Mononuclear cell (primary cell): ENCODE measurements around the gene TTC7B. TPM values are rescaled to one million over a fixed set of nuclear protein-coding genes. Genes with fewer than 3 reads are reported as not detected.

ENCODE experiments used
- H3K27me3 ChIP-seq: 2 replicates; pipeline ENCODE4 v1.6.0; 2011; ENCODE audit warnings: low read length, control low read depth; ENCODE audit not compliant: insufficient read depth
- H3K4me1 ChIP-seq: 2 replicates; pipeline ENCODE4 v1.5.1; 2011; ENCODE audit warnings: mild to moderate bottlenecking, low read length, control low read depth; ENCODE audit not compliant: insufficient read depth
- H3K4me3 ChIP-seq: 2 replicates; pipeline ENCODE4 v1.5.1; 2011; ENCODE audit warnings: mild to moderate bottlenecking, low read length, moderate library complexity
- H3K9me3 ChIP-seq: 2 replicates; pipeline ENCODE4 v1.5.1; 2011; ENCODE audit warnings: low read depth, mild to moderate bottlenecking, control low read depth, low read length
- total RNA-seq: library from RNA; depleted of rRNA; stranded (reverse); fragments of >200 nt; gene quantifications from one replicate; pipeline ENCODE4 v1.2.3, GENCODE V29; 2012

The TTC7B gene
- total RNA-seq, 1 donor = 8.3 TPM

DNA sequence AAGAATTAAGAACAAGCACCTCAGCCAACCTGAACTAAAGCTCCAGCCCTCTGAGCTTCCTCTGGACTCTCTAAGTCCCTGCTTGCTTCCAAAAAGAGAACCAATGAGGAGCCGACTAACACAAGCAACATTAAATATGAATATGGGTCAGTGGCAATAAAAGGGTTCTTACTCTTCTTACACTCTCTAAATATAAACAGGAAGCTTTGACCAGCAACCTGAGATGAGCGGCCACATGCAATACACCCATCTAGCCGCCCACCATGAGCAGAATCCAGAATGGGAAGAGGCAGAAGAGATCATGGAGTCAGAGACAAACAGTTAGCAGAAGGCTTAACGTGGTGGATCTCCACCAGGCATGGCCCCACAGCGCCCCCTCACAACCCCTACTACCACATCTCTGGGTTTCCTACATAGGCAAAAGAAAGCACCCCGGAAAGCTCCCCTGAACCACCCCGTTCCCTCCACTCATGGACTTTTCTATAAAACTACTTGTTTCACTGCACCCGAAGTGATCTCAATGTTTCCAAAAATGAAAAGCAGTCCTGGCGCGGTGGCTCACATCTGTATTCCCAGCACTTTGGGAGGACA, 59.4 kb downstream of the TTC7B start:
- Histone ChIP-seq H3K4me1 (peaks cover 21% of the 10 kb centered on the region), H3K27me3 (no peaks in the 10 kb centered on the region), H3K4me3 (no peak overlapping the region), H3K9me3 (no peaks in the 10 kb centered on the region)

DNA sequence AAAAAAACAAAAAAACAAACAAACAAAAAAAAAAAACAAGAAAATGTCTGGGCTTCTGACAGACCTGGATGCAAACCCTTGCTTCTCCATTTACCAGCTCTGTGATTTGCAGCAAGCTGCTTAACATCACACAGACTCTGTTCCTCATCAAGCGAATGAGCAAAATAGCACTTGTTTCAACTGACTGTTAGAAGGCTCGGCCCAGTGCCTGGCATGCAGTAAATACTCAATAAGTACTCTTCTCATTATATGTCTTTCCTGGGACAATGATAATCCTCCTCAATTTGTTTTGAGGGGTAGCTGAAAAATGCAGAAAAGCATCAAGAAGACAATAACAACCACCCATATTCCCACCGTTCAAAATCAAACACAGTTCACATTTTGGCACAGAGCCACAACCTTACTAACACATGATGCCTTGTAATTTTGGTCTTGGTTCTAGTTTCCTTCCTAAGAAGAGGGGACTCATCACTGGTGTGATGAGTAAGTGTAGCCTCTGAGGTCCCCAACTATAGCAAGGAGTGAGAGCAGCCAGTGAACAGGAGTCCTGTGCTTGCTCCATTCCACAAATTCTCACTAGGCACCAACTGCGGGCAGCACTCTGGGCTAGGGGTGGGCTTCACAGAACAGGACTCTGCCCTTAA, 60.4 kb downstream of the TTC7B start:
- no peaks in the 10 kb centered on the region for H3K9me3 ChIP-seq
- peaks cover 21% of the 10 kb centered on the region for H3K4me1 ChIP-seq
- no peaks in the 10 kb centered on the region for H3K27me3 ChIP-seq
- no peak overlapping the region for H3K4me3 ChIP-seq

DNA sequence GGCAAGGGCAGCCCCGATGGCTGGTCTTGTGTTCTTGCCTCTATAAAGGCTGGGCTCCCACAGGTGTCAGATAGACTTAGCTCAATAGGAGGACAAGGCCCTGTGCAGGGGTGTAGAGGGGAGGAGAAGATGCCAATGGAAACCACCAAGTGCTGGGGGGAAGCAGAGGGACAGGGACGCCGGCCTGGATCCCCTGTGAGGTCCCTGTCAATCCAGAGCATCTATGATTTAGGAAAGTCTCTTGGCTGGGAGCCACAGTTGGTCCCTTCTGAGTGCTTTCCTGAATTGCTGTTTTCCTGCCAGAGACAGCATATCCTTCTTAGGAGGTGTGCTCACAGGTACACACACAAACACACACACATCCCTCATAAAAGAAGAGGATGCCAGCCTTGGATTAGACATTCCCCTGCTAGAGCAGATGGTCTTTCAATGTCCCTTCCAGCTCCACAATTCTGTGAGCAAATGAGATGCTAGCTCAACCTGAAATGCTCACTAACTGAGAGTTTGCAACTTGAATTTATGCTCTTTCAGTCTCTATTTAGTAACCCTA, 62.7 kb downstream of the TTC7B start:
- Histone ChIP-seq H3K4me1 (peaks cover 9% of the 10 kb centered on the region), H3K27me3 (no peaks in the 10 kb centered on the region), H3K9me3 (peaks cover 5% of the 10 kb centered on the region), H3K4me3 (no peak overlapping the region)

DNA sequence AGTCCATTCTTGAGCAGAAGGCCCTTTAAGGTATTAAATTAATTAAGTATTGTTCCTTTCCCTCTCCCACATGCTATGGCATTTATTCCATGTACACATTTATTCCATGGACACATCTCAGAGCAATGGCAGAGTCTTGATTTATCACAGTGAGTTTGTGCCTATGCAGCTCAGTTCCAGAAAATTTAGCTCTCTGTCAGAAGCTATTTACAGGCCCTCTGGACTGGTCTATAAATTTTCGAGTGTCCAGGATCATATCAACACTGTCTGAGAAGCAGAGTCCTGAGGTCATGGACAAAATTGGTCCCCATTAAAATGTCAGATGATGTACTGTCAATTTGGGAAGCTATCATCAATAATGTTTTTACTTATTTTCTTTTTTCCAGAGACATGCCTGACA, 65.5 kb downstream of the TTC7B start:
- no peaks in the 10 kb centered on the region for H3K4me1 ChIP-seq
- peaks cover 5% of the 10 kb centered on the region for H3K9me3 ChIP-seq
- no peak overlapping the region for H3K4me3 ChIP-seq
- H3K27me3 ChIP-seq = peaks cover 3% of the 10 kb centered on the region

DNA sequence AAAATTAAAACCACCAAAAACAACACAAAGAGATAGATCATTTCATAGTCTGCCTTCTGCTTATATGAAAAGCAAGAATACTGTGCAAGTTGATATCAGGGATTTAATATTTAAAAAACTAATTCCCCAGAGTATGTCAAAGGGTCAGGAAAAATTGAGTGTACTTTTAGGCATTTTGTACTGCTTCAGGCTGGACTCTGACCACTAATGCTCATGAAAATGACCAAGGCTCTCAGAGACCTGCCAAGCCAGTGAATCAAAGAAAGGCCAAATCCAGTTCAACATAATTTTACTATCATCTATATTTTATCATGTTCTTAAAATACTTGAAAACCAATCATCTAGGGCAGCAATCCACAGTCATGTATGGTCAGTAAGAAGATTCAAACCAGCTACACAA, 66.0 kb downstream of the TTC7B start:
- Histone ChIP-seq H3K4me1 (no peaks in the 10 kb centered on the region), H3K4me3 (no peak overlapping the region), H3K9me3 (peaks cover 5% of the 10 kb centered on the region), H3K27me3 (peaks cover 3% of the 10 kb centered on the region)

DNA sequence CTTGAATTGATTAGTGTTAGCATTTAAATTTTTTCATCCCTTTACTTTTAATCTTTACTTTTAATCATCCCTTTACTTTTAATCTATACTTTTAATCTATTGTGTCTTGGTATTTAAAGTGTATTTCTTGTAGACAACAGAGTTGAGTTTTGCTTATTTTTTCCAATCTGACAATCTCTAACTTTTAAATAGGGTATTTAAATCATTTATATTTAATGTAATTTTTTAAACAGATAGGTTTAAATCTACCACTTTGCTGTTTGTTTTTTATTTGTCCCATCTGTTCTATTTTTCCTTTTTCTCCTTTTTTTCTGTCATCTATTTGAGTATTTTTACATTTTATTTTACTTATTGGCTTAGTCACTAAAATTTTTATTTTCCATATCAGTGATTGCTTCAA, 68.3 kb downstream of the TTC7B start:
- Histone ChIP-seq H3K4me3 (no peak overlapping the region), H3K27me3 (peaks cover 3% of the 10 kb centered on the region), H3K4me1 (no peaks in the 10 kb centered on the region), H3K9me3 (peaks cover 5% of the 10 kb centered on the region)

DNA sequence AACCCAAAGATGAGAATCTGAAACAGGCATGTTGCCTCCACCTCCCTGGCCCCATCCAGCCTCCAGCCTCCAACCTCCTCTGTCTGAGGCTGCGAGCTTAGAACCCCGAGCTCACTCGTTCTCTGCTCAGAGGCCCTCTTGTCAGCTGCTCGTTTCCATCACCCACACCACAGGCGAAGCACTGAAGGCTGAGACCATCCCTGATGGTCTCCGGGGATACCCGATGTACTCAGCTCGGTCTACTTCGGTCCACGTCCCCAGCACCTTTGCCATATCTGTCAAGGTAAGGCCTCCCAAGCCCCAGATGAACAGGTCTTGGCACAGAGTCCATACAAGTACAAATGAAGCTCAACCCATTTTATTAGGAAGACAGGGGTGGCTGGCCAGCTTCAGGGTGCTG, 72.4 kb downstream of the TTC7B start:
- H3K9me3 ChIP-seq = no peaks in the 10 kb centered on the region
- H3K27me3 ChIP-seq = peaks cover 3% of the 10 kb centered on the region
- H3K4me1 ChIP-seq = no peaks in the 10 kb centered on the region
- H3K4me3 ChIP-seq = no peak overlapping the region

DNA sequence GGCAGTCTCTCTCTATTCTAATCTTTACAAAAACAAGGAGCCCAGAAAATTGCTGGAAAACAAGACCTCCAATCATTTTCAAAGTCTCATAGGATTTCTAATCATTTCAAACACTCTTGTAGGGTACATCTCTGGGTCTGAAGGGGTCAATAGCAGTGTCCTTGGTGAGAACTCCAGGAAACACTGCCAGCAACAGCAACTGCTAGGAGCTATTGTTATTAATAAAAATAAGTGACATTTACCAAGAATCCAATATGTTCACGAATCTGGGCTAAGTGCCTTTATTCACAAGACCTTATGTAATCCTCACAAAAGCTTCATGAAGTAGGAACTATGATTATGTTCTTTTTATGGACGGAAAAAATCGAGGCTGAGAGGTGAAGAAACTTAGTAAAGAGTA, 72.8 kb downstream of the TTC7B start:
- Histone ChIP-seq H3K9me3 (no peaks in the 10 kb centered on the region), H3K27me3 (peaks cover 3% of the 10 kb centered on the region), H3K4me1 (no peaks in the 10 kb centered on the region), H3K4me3 (no peak overlapping the region)

DNA sequence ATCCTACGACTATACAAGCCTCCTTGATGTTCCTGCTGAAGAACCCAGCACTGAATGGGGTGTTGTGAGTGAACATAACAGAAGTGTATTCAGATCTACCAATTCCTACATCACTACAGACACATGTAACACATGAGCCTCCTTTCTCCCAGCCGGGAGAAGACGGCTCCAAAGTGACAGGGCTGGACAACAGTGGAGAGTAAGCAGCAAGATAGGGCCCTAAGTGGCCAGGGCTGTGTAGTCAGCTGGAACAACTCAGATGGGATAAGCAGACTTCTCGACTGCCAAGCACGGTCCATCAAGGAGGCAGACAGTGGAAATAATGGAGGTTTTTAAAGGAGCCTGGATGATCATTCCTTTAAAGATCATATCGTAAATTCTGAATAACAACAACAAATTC, 73.5 kb downstream of the TTC7B start:
- Histone ChIP-seq H3K4me1 (no peaks in the 10 kb centered on the region), H3K27me3 (peaks cover 3% of the 10 kb centered on the region), H3K9me3 (no peaks in the 10 kb centered on the region), H3K4me3 (no peak overlapping the region)

DNA sequence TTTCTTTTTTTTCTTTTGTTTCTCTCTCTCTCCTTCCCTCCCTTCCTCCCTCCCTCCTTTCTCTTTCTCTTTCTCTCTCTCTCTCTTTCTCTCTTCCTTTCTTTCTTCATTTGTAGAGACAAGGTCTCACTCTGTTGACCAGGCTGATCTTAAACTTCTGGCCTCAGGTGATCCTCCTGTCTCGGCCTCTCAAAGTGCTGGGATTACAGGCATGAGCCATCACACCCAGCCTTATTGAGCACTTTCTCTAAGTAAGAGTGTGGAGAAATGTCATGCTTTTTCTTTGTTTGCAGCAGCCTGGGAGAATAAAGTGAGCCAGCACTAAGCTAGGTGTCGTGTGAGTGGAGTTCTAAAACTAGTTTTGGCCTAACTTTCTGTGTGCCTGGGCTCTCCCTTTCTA, 74.0 kb downstream of the TTC7B start:
- H3K27me3 ChIP-seq = peaks cover 3% of the 10 kb centered on the region
- H3K9me3 ChIP-seq = no peaks in the 10 kb centered on the region
- no peak overlapping the region for H3K4me3 ChIP-seq
- no peaks in the 10 kb centered on the region for H3K4me1 ChIP-seq

DNA sequence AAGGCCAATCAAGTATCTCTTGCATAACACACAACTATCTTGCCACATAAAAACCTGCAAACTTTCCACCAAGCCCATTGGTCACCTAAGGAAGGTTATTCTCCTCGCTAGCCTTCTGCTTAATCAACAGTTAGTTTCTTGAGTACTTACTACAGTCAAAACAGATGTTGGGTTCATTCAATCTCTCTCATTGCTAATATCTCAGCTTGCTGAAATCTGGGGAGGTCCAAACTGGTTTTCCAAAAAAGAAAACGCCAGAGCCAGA, 74.6 kb downstream of the TTC7B start:
- Histone ChIP-seq H3K4me3 (no peak overlapping the region), H3K9me3 (no peaks in the 10 kb centered on the region), H3K4me1 (no peaks in the 10 kb centered on the region), H3K27me3 (no peaks in the 10 kb centered on the region)

DNA sequence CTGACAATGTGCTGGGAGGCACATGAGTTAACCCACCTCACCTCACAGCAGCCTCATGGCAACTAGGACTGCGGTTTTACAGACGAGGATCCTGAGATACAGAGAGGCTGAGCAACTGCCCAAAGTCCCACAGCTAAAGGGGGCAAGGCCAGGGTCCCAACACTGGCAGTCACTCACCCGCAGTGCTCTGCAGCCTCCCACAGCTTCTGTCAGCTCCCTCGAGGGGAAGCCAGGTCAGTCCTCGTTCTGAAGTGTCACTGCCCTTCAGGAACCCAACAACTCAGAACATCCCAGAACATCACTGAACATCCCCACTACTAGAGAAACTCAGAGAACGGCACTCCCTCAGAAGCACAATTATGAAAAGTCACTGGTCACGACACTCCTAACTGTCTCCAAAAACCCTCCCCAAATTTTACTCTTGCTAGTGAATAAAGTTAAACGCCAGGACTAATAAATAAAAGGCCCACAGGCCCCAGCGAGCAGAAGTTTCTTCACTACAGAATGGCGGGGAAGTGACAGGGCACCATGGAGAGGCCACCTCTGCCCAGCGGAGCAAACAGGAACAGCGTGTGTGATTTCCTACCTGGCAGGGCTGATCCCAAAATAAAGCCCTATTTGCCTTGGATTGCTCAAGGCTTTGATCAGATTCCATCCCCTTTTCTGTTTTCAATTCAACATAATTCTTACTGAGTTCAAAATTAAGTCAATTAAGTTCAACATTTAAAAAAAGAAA, 75.1 kb downstream of the TTC7B start:
- Histone ChIP-seq H3K4me3 (no peak overlapping the region), H3K9me3 (no peaks in the 10 kb centered on the region), H3K27me3 (no peaks in the 10 kb centered on the region), H3K4me1 (no peaks in the 10 kb centered on the region)

DNA sequence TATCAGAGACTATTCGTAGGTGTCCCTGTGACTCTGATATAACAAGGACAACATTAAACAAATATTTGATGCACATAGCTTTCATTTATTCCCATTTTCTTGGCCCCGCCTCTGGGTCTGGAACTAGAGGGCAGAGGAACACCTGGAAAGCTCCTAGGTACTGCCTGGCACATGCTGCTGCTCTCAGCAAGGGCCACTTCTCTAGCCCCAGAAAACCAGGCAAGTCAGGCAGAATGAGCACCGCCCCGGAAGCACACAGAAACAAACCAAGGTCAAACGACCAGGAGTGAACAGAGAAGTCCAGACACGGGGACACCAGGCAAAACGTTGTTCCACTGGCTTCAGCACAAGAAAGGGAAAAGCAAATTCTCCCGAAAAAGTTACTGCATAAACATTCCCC, 76.1 kb downstream of the TTC7B start:
- Histone ChIP-seq H3K27me3 (no peaks in the 10 kb centered on the region), H3K4me1 (no peaks in the 10 kb centered on the region), H3K4me3 (no peak overlapping the region), H3K9me3 (no peaks in the 10 kb centered on the region)

DNA sequence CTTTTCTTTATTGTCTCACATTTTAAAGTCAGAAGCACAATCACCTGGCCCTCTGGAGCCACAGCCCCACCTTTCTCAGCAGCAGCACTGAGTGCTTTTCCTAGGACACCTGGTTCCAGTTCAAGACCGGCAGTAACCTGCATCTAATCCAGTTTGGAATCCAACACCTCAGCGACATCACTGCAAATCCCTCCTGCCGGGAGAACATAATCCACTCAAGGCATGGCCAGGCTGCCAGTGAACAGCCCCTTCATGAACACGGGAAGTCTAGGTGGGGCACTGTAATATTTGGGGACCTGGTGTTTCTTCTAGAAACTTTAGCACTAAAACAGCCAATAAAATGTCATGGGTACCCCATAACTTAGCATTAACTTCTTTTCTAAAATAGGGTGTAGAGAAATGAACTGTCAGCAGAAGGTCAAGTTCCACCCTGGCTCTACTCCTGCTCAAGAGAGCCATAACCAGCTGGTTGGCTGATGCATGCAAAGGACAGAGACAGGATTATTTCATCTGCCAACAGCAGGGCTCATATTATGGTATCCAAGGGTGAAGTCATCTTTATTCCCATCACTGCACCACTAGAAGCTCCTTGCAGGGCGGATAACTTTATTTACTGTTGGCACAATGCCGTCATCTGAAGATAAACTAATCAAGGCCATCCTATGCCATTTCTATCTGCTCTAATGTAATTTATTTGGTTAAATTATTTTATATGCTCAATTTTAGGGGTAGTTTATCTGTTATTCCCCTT, 76.7 kb downstream of the TTC7B start:
- H3K4me1 ChIP-seq = no peaks in the 10 kb centered on the region

DNA sequence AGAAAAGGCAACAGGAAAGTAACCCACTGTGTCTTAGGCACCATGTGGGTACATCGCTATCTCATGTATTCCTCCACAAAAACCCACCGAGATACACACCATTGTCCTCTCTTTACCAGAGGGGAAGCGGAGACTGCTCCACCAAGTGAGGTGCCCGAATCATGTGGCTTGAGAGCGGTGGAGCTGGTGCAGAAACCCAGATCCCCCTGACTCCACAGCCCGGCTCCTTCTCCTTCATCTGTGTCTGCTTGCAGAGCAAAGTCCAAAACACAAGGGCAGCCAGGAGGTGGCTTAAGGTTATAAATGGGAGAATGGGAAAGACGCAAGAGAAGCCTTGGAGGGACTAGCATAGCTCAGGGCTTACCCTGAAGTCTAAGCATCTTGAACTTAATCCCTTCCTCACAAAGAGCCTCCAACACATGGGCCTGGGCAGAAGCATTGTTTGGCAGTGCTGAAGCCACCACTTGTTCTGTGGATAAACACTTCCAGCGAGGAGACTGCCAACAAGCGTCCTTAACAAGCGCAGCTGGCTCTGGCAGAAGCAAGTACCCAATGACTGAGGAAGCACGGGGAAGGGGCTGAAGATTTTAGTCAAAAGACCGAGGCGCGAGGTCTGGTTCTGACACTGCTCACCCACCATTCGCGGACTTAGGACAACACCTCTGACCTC, 83.0 kb downstream of the TTC7B start:
- no peaks in the 10 kb centered on the region for H3K9me3 ChIP-seq
- H3K27me3 ChIP-seq = no peaks in the 10 kb centered on the region
- no peak overlapping the region for H3K4me3 ChIP-seq
- H3K4me1 ChIP-seq = peaks cover 22% of the 10 kb centered on the region

More for the DNA sequence above, 76.7 kb downstream of the TTC7B start:
- Histone ChIP-seq H3K4me3 (no peak overlapping the region), H3K9me3 (no peaks in the 10 kb centered on the region), H3K27me3 (no peaks in the 10 kb centered on the region)
